NCI-H345 (cell line): ENCODE data around the gene DRICH1.
"Not testable (repeated sequence)": the region's sequence is repeated elsewhere in the genome, so short reads cannot be mapped to it uniquely, and the experiment has no call there.

ENCODE experiments used
- DNase-seq: peaks from one replicate; lab custom pipeline; 2025; lab: John Stamatoyannopoulos, UW

The DRICH1 gene

GRCh38 chr22:23632178-23632577 is at the start of gene DRICH1:
Gene DRICH1 (minus strand): TSS chr22:23632321. CDS start chr22:23632023, 298 bp downstream.
- no peak for DNase-seq

- no peak for DNase-seq
Observed at GRCh38 chr22:23681026-23681809, 49.1 kb upstream of the DRICH1 start.

GRCh38 chr22:23678133-23678532 is 46.0 kb upstream of the DRICH1 start:
- DNase-seq, result no peak

- DNase-seq, result no peak
Observed at GRCh38 chr22:23677701-23677995, 45.5 kb upstream of the DRICH1 start.

GRCh38 chr22:23676841-23677700 is 45.0 kb upstream of the DRICH1 start:
- DNase-seq, result not testable (repeated sequence)

- no peak for DNase-seq
Observed at GRCh38 chr22:23675502-23676415, 43.6 kb upstream of the DRICH1 start.

- not testable (repeated sequence) for DNase-seq
Observed at GRCh38 chr22:23674886-23675501, 42.9 kb upstream of the DRICH1 start.

- no peak for DNase-seq
Observed at GRCh38 chr22:23673826-23674690, 41.9 kb upstream of the DRICH1 start.

- no peak for DNase-seq
Observed at GRCh38 chr22:23673050-23673620, 41.0 kb upstream of the DRICH1 start.

GRCh38 chr22:23672307-23673049 is 40.4 kb upstream of the DRICH1 start:
- not testable (repeated sequence) for DNase-seq

- not testable (repeated sequence) for DNase-seq
Observed at GRCh38 chr22:23671387-23671786, 39.3 kb upstream of the DRICH1 start.

- no peak for DNase-seq
Observed at GRCh38 chr22:23670378-23671295, 38.5 kb upstream of the DRICH1 start.

GRCh38 chr22:23660381-23660780 is 28.3 kb upstream of the DRICH1 start:
- not testable (repeated sequence) for DNase-seq

GRCh38 chr22:23657727-23658126 is 25.6 kb upstream of the DRICH1 start:
- no peak for DNase-seq

GRCh38 chr22:23655891-23656475 is 23.9 kb upstream of the DRICH1 start:
- no peak for DNase-seq

- no peak for DNase-seq
Observed at GRCh38 chr22:23652711-23653110, 20.6 kb upstream of the DRICH1 start.

GRCh38 chr22:23652286-23652685 is 20.2 kb upstream of the DRICH1 start:
- no peak for DNase-seq

GRCh38 chr22:23651676-23652075 is 19.6 kb upstream of the DRICH1 start:
- DNase-seq, result no peak
